ENCODE data around the gene ATP7A.

GRCh38 chrX:77977518-77977917, 67.0 kb downstream of the ATP7A start:
- TF ChIP-seq JUND (IDR thresholded peaks at IDR 0.05) = no peak
- TF ChIP-seq POLR2AphosphoS5 (IDR thresholded peaks at IDR 0.05; ENCODE audit: low read depth, low read length) = no peak
- no peak for TF ChIP-seq CTCF (IDR thresholded peaks at IDR 0.05 in 2 of 3, conservative IDR thresholded peaks at IDR 0.05 in 1 of 3; ENCODE audit: borderline replicate concordance in 1 of 3, insufficient read depth in 1 of 3, low read depth in 2 of 3, low read length in 2 of 3)
- no peak for TF ChIP-seq RAD21 (IDR thresholded peaks at IDR 0.05; ENCODE audit: low read depth)
- TF ChIP-seq MAX (IDR thresholded peaks at IDR 0.05) = no peak
- TF ChIP-seq CEBPB (IDR thresholded peaks at IDR 0.05; ENCODE audit: low read depth) = no peak
- TF ChIP-seq SIN3A (IDR thresholded peaks at IDR 0.05; ENCODE audit: low read depth) = no peak
